GM21786 (cell line): ENCODE measurements around the gene ANXA11.
"Not testable (repeated sequence)": the region's sequence is repeated elsewhere in the genome, so short reads cannot be mapped to it uniquely, and the experiment has no call there.

Experiments
- ATAC-seq: cut with Tn5 transposase; IDR thresholded peaks from one replicate; pipeline ENCODE4 v1.9.1; 2021; ENCODE audit not compliant: unreplicated experiment

The ANXA11 gene

GRCh38 chr10:80148166-80148805 is 57.1 kb downstream of the ANXA11 start:
- no peak for ATAC-seq

DNA sequence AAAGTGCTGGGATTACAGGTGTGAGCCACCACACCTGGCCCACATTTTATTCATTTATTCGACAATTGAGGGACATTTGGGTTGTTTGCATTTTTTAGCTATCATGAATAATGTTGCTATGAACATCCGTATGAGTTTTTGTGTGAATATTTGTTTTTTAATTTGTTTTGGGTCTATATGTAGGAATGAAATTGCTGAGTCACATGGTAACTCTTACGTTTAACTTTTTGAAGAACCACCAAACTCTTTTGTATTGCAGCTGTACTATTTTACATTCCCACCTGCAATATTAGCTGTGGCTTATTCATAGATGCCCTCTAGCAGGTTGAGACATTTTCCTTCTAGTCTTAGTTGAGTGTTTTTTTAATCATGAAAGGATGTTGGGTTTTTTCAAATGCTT is 58.4 kb downstream of the ANXA11 start:
- ATAC-seq, result no peak

DNA sequence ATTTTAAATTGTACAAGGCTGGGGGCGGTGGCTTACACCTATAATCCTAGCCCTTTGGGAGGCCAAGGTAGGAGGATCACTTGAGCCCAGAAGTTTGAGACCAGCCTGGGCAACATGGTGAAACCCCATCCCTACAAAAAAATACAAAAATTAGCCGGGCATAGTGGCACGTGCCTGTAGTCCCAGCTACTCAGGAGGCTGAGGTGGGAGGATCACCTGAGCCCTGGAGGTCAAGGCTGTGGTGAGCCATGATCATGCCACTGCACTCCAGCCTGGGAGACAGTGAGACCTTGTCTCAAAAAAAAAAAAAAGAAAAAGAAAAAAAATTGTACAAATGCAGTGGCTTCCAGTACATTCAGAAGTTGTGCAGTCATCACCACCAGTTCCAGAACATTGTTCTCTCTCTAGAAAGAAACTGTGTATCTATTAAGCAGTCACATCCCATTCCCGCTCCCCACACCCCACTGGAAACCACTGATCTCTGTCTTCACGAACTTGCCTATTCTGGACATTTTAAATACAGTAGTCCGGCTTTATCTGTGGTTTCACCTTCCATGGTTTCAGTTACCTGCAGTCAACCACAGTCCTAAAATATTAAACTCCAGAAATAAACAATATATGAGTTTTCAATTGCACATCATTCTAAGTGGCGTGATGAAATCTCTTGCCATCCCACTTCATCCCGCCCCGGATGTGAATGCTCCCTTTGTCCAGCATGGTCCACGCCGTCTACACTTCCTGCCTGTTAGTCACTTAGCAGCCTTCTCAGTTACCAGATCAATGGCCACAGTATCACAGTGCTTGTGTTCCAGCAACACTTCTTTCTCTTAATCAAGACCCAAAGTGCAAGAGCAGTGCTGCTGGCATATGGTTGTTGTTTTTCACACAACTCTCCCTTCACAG is 59.7 kb downstream of the ANXA11 start:
- not testable (repeated sequence) for ATAC-seq

DNA sequence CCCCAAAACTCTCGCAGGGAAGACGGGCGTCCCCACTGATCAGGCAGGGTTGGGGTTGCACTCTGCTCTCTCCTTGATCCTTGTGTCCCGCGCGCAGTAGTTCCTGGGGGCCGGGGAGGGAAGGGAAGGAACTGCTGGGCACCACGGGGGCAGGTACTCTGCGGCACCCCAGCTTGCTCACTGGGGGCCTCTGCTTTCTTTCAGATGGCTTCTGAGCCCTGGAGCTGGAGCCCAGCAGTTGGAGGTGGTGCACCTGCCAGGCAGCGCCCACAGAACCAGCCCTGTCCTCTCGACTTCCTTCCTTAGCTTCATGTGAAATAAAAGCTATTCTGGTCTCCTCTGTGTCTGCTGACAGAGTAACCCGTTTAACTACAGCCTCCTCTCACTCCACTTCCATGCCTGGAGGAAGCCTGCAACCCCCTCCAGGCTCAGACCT is 60.6 kb downstream of the ANXA11 start:
- peak; percentile 34 for ATAC-seq

- peak; percentile 62 for ATAC-seq
Observed at GRCh38 chr10:80144067-80144695, 61.2 kb downstream of the ANXA11 start.

GRCh38 chr10:80141696-80142460 is 63.5 kb downstream of the ANXA11 start:
- no peak for ATAC-seq

DNA sequence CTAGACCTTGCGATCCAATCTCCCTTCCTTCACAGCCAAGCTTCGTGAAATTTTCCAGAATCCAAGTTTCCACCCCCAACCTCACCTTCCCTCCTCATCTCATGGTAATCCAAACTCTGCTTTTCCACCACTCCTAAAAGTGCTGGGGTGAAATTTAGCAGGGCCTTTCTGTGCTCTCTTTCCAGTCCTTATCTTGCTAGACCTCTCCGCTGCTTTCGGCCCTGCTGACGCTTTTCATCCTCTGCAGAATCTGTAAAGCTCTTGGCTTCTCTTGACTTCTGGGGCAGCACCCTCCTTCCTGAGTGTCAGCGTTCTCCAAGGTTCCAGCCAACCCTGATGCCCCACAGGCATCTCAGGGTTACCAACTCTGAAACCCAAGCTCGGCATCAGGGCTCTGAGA is 65.1 kb downstream of the ANXA11 start:
- ATAC-seq, result no peak

DNA sequence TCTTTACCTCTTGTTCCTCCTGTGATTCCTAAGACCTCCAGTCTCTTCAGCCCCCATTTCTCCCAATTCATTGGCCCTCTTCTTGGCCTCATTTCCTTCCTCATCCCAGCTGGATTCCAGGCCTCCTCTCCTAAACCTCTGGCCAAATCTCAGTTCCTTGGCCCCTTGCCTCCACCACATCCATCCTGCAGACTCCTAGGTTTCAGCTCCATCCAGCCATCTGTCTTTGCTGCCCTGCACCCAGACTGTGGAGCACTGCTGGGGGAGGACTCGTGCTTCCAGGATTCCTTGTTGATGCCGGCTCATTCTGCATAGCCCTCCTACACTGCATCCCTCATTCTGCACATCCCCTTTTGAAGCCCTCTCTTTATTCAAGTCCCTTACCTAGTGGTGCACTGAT is 66.1 kb downstream of the ANXA11 start:
- no peak for ATAC-seq

DNA sequence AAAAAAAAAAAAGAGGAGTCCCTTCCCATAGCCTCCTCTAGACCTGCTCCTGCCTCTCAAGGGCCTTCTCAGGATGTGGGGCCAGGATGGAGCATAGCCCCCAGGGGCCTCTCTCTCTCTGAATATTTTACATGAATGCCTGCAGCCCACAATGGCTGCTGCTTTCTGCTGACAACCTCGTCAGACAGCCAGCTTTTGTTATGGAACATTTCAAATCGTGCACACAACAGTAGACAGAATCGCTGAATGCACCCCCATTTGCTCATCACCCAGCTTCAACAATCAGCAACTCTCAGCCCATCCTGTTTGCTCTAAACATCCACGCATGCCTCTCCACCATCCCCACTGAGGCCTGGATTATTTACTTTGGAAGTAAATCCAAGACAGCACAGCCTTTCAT is 67.4 kb downstream of the ANXA11 start:
- ATAC-seq, result no peak

- no peak for ATAC-seq
Observed at GRCh38 chr10:80137031-80137862, 68.1 kb downstream of the ANXA11 start.

DNA sequence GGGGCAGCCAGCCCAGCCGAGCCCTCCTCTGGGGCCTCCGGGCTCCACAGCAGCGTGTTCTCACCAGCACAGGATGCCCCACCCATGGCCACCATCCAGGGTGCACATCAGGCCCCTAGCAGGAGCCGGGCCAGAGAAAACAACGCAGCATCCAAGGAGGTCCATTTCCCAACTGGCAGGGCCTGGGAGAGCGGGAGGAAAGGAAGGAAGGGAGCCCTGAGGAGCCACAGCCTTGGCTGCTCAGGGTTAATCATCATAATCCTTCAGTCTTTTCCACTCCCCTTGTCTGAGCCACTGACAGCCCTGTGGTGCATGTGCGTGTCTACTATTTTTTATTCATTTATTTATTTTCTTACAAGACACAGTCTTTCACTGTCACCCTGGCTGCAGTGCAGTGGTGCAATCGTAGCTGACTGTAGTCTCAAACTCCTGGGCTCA is 69.2 kb downstream of the ANXA11 start:
- ATAC-seq, result no peak

- not testable (repeated sequence) for ATAC-seq
Observed at GRCh38 chr10:80133687-80134086, 71.7 kb downstream of the ANXA11 start.

GRCh38 chr10:80133206-80133605 is 72.1 kb downstream of the ANXA11 start:
- ATAC-seq, result no peak

DNA sequence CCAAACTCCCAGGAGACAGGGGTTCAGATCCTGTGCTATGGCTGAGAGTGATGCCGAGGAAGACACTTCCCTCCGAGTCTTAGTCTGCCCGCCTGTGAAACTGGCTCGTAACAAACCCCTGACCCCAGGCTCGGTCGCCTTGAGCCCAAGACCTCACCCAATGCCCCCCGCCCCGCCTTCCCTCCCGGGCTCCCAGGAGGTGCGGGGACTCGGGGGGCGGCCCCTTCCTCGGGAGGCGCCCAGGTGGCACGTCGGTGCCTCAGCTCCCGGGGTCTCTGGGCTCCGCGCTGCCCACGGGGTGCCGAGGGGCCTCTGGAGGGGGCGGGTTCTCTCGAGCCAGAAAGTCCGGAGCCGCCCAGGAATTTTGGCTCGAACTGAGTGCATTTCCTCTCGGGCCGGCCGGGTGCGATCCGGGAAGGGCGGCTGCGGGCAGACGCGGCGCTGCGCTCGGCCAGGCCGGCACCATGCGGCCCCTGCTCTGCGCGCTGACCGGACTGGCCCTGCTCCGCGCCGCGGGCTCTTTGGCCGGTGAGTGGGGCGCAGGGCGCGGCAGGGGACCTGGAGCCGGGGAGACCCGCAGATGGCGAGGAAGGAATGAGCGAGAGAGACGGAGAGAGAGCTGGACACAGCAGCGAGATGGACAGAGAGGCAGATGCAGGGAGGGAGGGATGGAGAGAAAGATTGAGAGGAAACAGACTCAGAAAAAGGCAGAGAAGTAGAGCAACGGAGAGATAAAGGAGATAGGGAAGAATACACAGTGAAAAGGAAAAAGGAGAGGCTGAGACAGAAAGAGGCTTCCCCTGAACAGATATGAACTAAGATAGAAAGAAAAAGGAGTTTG is 72.8 kb downstream of the ANXA11 start, which contains the start of gene PLAC9:
Gene PLAC9 (plus strand): TSS at position 432 of the 841 bp plus-strand sequence. CDS start 33 bp downstream, at position 465.
- ATAC-seq, result no peak

GRCh38 chr10:80131499-80131901 is 73.8 kb downstream of the ANXA11 start:
- ATAC-seq, result no peak

DNA sequence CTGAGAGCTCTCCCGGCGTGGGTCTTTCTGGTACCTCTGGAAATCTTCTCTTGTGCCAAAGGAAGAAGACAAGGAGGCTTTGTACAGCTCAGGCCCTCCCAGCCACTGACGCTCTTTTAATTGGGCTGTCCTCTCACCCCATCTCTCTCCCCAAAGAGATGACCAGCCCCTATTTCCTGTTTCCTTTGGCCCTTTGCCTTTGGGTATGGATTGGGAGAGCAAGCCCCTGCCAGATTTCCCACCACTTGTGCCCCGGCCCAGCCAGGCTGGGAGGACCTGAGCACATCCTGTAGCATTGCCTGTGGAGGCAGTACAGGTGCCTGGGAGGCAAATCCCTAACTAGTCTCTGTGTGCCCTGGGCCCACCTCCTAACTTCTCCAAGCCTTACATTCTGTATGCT is 78.5 kb downstream of the ANXA11 start:
- ATAC-seq, result no peak

- ATAC-seq, result no peak
Observed at GRCh38 chr10:80122746-80123145, 82.6 kb downstream of the ANXA11 start.

GRCh38 chr10:80122110-80122710 is 83.1 kb downstream of the ANXA11 start:
- no peak for ATAC-seq

DNA sequence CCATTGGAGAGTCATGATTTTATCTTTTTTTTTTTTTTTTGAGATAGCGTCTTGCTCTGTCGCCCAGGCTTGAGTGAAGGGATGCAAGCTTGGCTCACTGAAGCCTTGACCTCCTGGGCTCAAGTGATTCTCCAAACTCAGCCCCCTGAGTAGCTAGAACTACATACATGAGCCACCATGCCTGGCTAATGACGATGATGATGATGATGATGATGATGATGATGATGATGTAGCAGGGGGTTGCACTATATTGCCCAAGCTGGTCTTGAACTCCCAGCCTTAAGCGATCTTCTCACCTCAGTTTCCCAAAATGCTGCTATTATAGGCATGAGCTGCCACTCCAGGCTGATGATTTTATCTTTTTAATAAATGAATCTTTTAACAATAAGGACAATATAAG is 86.7 kb downstream of the ANXA11 start:
- no peak for ATAC-seq
